ENCODE data around the gene DPYSL4.
A peak's percentile ranks its signal among the peaks of the same experiment; 100 is the strongest.

The DPYSL4 gene

GRCh38 chr10:132243141-132243540 lies 56.4 kb downstream of the DPYSL4 start:
- DNase-seq (ENCODE audit: low spot score) = no peak

- no peak for DNase-seq (ENCODE audit: low spot score)
Measured at GRCh38 chr10:132243626-132244025, 56.9 kb downstream of the DPYSL4 start.

GRCh38 chr10:132245056-132245455 lies 58.3 kb downstream of the DPYSL4 start:
- no peak for DNase-seq (ENCODE audit: low spot score)

GRCh38 chr10:132246296-132246695 lies 59.5 kb downstream of the DPYSL4 start:
- DNase-seq (ENCODE audit: low spot score) = no peak

- no peak for DNase-seq (ENCODE audit: low spot score)
Measured at GRCh38 chr10:132247943-132248342, 61.2 kb downstream of the DPYSL4 start.

GRCh38 chr10:132248455-132249225 lies 61.9 kb downstream of the DPYSL4 start:
- peak; percentile 87 for DNase-seq (ENCODE audit: low spot score)

- DNase-seq (ENCODE audit: low spot score) = no peak
Measured at GRCh38 chr10:132249226-132249724, 62.5 kb downstream of the DPYSL4 start.

GRCh38 chr10:132249824-132250375 lies 63.2 kb downstream of the DPYSL4 start:
- DNase-seq (ENCODE audit: low spot score) = no peak

GRCh38 chr10:132250481-132251475 lies 64.0 kb downstream of the DPYSL4 start:
- no peak for DNase-seq (ENCODE audit: low spot score)

GRCh38 chr10:132251928-132252327 lies 65.2 kb downstream of the DPYSL4 start:
- DNase-seq (ENCODE audit: low spot score) = no peak

- no peak for DNase-seq (ENCODE audit: low spot score)
Measured at GRCh38 chr10:132252412-132252811, 65.7 kb downstream of the DPYSL4 start.

- no peak for DNase-seq (ENCODE audit: low spot score)
Measured at GRCh38 chr10:132253092-132253687, 66.4 kb downstream of the DPYSL4 start.

- no peak for DNase-seq (ENCODE audit: low spot score)
Measured at GRCh38 chr10:132254841-132255240, 68.1 kb downstream of the DPYSL4 start.
